SH-SY5Y (cell line): ENCODE data around the gene IBA57.

Experiments
- GATA2 ChIP-seq: IDR thresholded peaks from 2 replicates; pipeline ENCODE4 v1.6.1; 2011; ENCODE audit warnings: mild to moderate bottlenecking, low read depth, low read length
- GATA3 ChIP-seq: IDR thresholded peaks from 2 replicates; pipeline ENCODE4 v1.6.1; 2011; ENCODE audit warnings: low read depth, mild to moderate bottlenecking, low read length, moderate library complexity

- TF ChIP-seq GATA2: no peak
- no peak for TF ChIP-seq GATA3
Observed at GRCh38 chr1:228163776-228164519, 1.7 kb upstream of the IBA57 start.
